HEK293 (cell line): Measurements from ENCODE around the gene BUB3.
A peak's percentile ranks its signal among the peaks of the same experiment; 100 is the strongest.

Source experiments
- AEBP2 ChIP-seq: fragments of 450-650 bp; formaldehyde crosslinking; IDR thresholded peaks from 2 replicates; pipeline ENCODE4 v1.5.1; 2016; ENCODE audit warnings: missing biosample characterization, missing genetic modification characterization, borderline replicate concordance
- BCL11A ChIP-seq: fragments of 450-650 bp; formaldehyde crosslinking; IDR thresholded peaks from 2 replicates; pipeline ENCODE4 v1.5.1; 2016; ENCODE audit warnings: low read depth, missing biosample characterization, missing genetic modification characterization
- EGR2 ChIP-seq: fragments of 450-650 bp; formaldehyde crosslinking; IDR thresholded peaks from 2 replicates; pipeline ENCODE4 v1.5.1; 2016; ENCODE audit warnings: low read depth, missing biosample characterization, missing genetic modification characterization
- HIC1 ChIP-seq: fragments of 450-650 bp; formaldehyde crosslinking; IDR thresholded peaks from 2 replicates; pipeline ENCODE4 v1.5.1; 2016; ENCODE audit warnings: missing biosample characterization, missing genetic modification characterization
- KLF10 ChIP-seq: fragments of 450-650 bp; IDR thresholded peaks from 2 replicates; pipeline ENCODE4 v1.5.1; 2018; ENCODE audit warnings: missing biosample characterization, mild to moderate bottlenecking, missing genetic modification characterization
- KLF8 ChIP-seq: fragments of 450-650 bp; formaldehyde crosslinking; IDR thresholded peaks from 2 replicates; pipeline ENCODE4 v1.5.1; 2016; ENCODE audit warnings: missing biosample characterization, missing genetic modification characterization
- MYNN ChIP-seq: fragments of 450-650 bp; formaldehyde crosslinking; IDR thresholded peaks from 2 replicates; pipeline ENCODE4 v1.5.1; 2016; ENCODE audit warnings: missing biosample characterization, missing genetic modification characterization, borderline replicate concordance
- OSR2 ChIP-seq: fragments of 450-650 bp; formaldehyde crosslinking; IDR thresholded peaks from 2 replicates; pipeline ENCODE4 v1.5.1; 2016; ENCODE audit warnings: missing biosample characterization, missing genetic modification characterization
- OVOL3 ChIP-seq: fragments of 450-650 bp; formaldehyde crosslinking; IDR thresholded peaks from 2 replicates; pipeline ENCODE4 v1.5.1; 2016; ENCODE audit warnings: missing biosample characterization, missing genetic modification characterization
- PRDM4 ChIP-seq: fragments of 450-650 bp; formaldehyde crosslinking; IDR thresholded peaks from 2 replicates; pipeline ENCODE4 v1.5.1; 2017; ENCODE audit warnings: missing biosample characterization, missing genetic modification characterization
- SCRT1 ChIP-seq: fragments of 450-650 bp; formaldehyde crosslinking; IDR thresholded peaks from 2 replicates; pipeline ENCODE4 v1.5.1; 2016; ENCODE audit warnings: missing biosample characterization, missing genetic modification characterization, borderline replicate concordance
- ZBTB17 ChIP-seq: fragments of 450-650 bp; formaldehyde crosslinking; IDR thresholded peaks from 2 replicates; pipeline ENCODE4 v1.5.1; 2016; ENCODE audit warnings: missing biosample characterization, missing genetic modification characterization
- ZBTB44 ChIP-seq: fragments of 450-650 bp; IDR thresholded peaks from 2 replicates; pipeline ENCODE4 v1.5.1; 2018; ENCODE audit warnings: missing biosample characterization, mild to moderate bottlenecking, missing genetic modification characterization
- ZNF16 ChIP-seq: fragments of 450-650 bp; formaldehyde crosslinking; IDR thresholded peaks from 2 replicates; pipeline ENCODE4 v1.5.1; 2016; ENCODE audit warnings: low read depth, missing biosample characterization, missing genetic modification characterization
- ZNF18 ChIP-seq: fragments of 450-650 bp; formaldehyde crosslinking; IDR thresholded peaks from 2 replicates; pipeline ENCODE4 v1.5.1; 2016; ENCODE audit warnings: missing biosample characterization, missing genetic modification characterization
- ZNF274 ChIP-seq, 2 experiments: fragments of 200-500 bp in 1 of 2; fragments of 450-650 bp in 1 of 2; sonication (Bioruptor generic) in 1 of 2; formaldehyde crosslinking in 1 of 2; IDR thresholded peaks; 2 replicates each; pipeline versions ENCODE4 v1.5.1 to v1.6.1; 2014 to 2016; ENCODE audit warnings: borderline replicate concordance in 1 of 2, inconsistent platforms in 1 of 2, low read length in 1 of 2, missing biosample characterization in 1 of 2, missing genetic modification characterization in 1 of 2
- ZNF341 ChIP-seq: fragments of 450-650 bp; formaldehyde crosslinking; IDR thresholded peaks from 2 replicates; pipeline ENCODE4; 2016; ENCODE audit warnings: low read depth, missing biosample characterization, missing genetic modification characterization
- ZNF449 ChIP-seq: fragments of 450-650 bp; formaldehyde crosslinking; IDR thresholded peaks from 2 replicates; pipeline ENCODE4 v1.5.1; 2017; ENCODE audit warnings: missing biosample characterization, mild to moderate bottlenecking, missing genetic modification characterization, moderate library complexity
- ZNF501 ChIP-seq: fragments of 450-650 bp; formaldehyde crosslinking; IDR thresholded peaks from 2 replicates; pipeline ENCODE4 v1.5.1; 2016; ENCODE audit warnings: missing biosample characterization, missing genetic modification characterization
- ZNF529 ChIP-seq: fragments of 450-650 bp; formaldehyde crosslinking; IDR thresholded peaks from 2 replicates; pipeline ENCODE4 v1.5.1; 2017; ENCODE audit warnings: missing genetic modification characterization, missing biosample characterization; ENCODE audit not compliant: insufficient replicate concordance
- ZNF571 ChIP-seq: fragments of 450-650 bp; formaldehyde crosslinking; IDR thresholded peaks from 2 replicates; pipeline ENCODE4 v1.5.0; 2017; ENCODE audit warnings: missing biosample characterization, missing genetic modification characterization
- ZNF580 ChIP-seq: fragments of 450-650 bp; formaldehyde crosslinking; IDR thresholded peaks from 2 replicates; pipeline ENCODE4 v1.5.1; 2016; ENCODE audit warnings: missing biosample characterization, missing genetic modification characterization
- ZNF610 ChIP-seq: fragments of 450-650 bp; formaldehyde crosslinking; IDR thresholded peaks from 2 replicates; pipeline ENCODE4 v1.5.1; 2016; ENCODE audit warnings: missing biosample characterization, missing genetic modification characterization, borderline replicate concordance
- ZNF664 ChIP-seq: fragments of 450-650 bp; formaldehyde crosslinking; IDR thresholded peaks from 2 replicates; pipeline ENCODE4 v1.5.1; 2016; ENCODE audit warnings: missing biosample characterization, missing genetic modification characterization
- ZNF670 ChIP-seq: fragments of 450-650 bp; formaldehyde crosslinking; IDR thresholded peaks from 2 replicates; pipeline ENCODE4 v1.5.1; 2016; ENCODE audit warnings: missing biosample characterization, missing genetic modification characterization, low read depth
- ZNF776 ChIP-seq: fragments of 450-650 bp; formaldehyde crosslinking; IDR thresholded peaks from 2 replicates; pipeline ENCODE4 v1.5.0; 2017; ENCODE audit warnings: missing biosample characterization, missing genetic modification characterization, borderline replicate concordance
- ZNF792 ChIP-seq: fragments of 450-650 bp; formaldehyde crosslinking; IDR thresholded peaks from 2 replicates; pipeline ENCODE4 v1.5.1; 2016; ENCODE audit warnings: missing biosample characterization, missing genetic modification characterization
- ZXDB ChIP-seq: fragments of 450-650 bp; formaldehyde crosslinking; IDR thresholded peaks from 2 replicates; pipeline ENCODE4 v1.5.1; 2016; ENCODE audit warnings: missing biosample characterization, missing genetic modification characterization

The BUB3 gene

GRCh38 chr10:123154092-123154710 lies at the start of gene BUB3 (continued):
- no peak for TF ChIP-seq AEBP2 (tag by site-specific recombination)
- TF ChIP-seq SCRT1 (tag by site-specific recombination) = no peak
- peak; percentile 96 for TF ChIP-seq ZNF580 (tag by site-specific recombination)
- no peak for TF ChIP-seq ZNF529
- TF ChIP-seq ZXDB (tag by site-specific recombination) = peak; percentile 18; the same call in 1 of the 2 replicates
- TF ChIP-seq ZBTB44 (tag by site-specific recombination) = no peak
- TF ChIP-seq ZNF341 (tag by site-specific recombination) = no peak
- TF ChIP-seq ZNF664 (tag by site-specific recombination) = no peak
- TF ChIP-seq PRDM4 (tag by site-specific recombination) = no peak
- no peak; the same call in 1 of the 2 replicates for TF ChIP-seq OVOL3 (tag by site-specific recombination)
- TF ChIP-seq ZNF610 = peak; percentile 56; the same call in 1 of the 2 replicates
- no peak for TF ChIP-seq ZNF18
- TF ChIP-seq ZNF571 (tag by site-specific recombination) = no peak
- TF ChIP-seq BCL11A (tag by site-specific recombination) = no peak
- peak; percentile 25; the same call in 1 of the 2 replicates for TF ChIP-seq KLF10 (tag by site-specific recombination)
- peak; percentile 98 for TF ChIP-seq HIC1
- TF ChIP-seq ZNF776 (tag by site-specific recombination) = no peak
- TF ChIP-seq OSR2 (tag by site-specific recombination) = no peak
- peak; percentile 22 for TF ChIP-seq KLF8 (tag by site-specific recombination)
- peak; percentile 85 for TF ChIP-seq ZBTB17
- peak; percentile 97 for TF ChIP-seq ZNF449
- TF ChIP-seq EGR2 = peak; percentile 44; the same call in 1 of the 2 replicates
- TF ChIP-seq MYNN (tag by site-specific recombination) = no peak
- no peak for TF ChIP-seq ZNF274 (IDR thresholded peaks at IDR 0.05; ENCODE audit: low read length)
- TF ChIP-seq ZNF274 (tag by site-specific recombination; IDR thresholded peaks at IDR 0.05; ENCODE audit: borderline replicate concordance) = no peak
- TF ChIP-seq ZNF16 (tag by site-specific recombination) = no peak
- TF ChIP-seq ZNF501 (tag by site-specific recombination) = 0 out of 2 replicates have a peak, but pooled peaks have one; percentile 91
- no peak for TF ChIP-seq ZNF670 (tag by site-specific recombination)
- no peak for TF ChIP-seq ZNF792 (tag by site-specific recombination)
